Lower leg skin (tissue), 4 donors: ENCODE results near the gene ZBTB24. TPM values are rescaled to one million over a fixed set of nuclear protein-coding genes. Genes with fewer than 3 reads are reported as not detected.
A peak's percentile ranks its signal among the peaks of the same experiment; 100 is the strongest.

ENCODE experiments used
- DNase-seq, 2 donors: peaks; one replicate each; pipeline ENCODE4 v3.0.0-alpha.2; 2019; ENCODE audit warnings: low spot score in 2 of 2
- H3K4me3 ChIP-seq: fragments of 200-600 bp; sonication (generic); 2 replicates; pipeline ENCODE4 v1.5.1; 2017; ENCODE audit warnings: mild to moderate bottlenecking, low read depth; ENCODE audit not compliant: poor library complexity, severe bottlenecking
- POLR2A ChIP-seq, 2 donors: fragments of 450-650 bp; IDR thresholded peaks; one replicate each; pipeline ENCODE4 v1.6.1; 2016 to 2017; ENCODE audit warnings: antibody characterized with exemption in 2 of 2, mild to moderate bottlenecking in 1 of 2, moderate library complexity in 1 of 2
- WGBS, 2 donors: methylation state at CpG; one replicate each; pipeline ENCODE4 v1.1.5; 2018; 5-methylcytosine and 5-hydroxymethylcytosine counted together
- intact Hi-C: fragments of 100-400 bp; cut with DNase I; formaldehyde crosslinking; loops from one replicate; pipeline ENCODE4 v1.15.0; 2023; ENCODE audit warnings: low total_unique reads
- total RNA-seq, 4 donors: library from RNA; depleted of rRNA; stranded (reverse); fragments of >200 nt; gene quantifications; one replicate each; pipeline ENCODE4 v1.1.0, GENCODE V29; 2016
- TF ChIP-seq, protein P1 (sequence below), 3 donors: fragments of 450-650 bp; IDR thresholded peaks; one replicate each; pipeline ENCODE4 v1.5.1; 2016; ENCODE audit warnings: antibody characterized with exemption in 3 of 3, mild to moderate bottlenecking in 3 of 3, moderate library complexity in 2 of 3

Gene ZBTB24
- total RNA-seq, 4 donors from 2014 or later, result 8.4 to 11.8 (median 10.1) TPM

DNA sequence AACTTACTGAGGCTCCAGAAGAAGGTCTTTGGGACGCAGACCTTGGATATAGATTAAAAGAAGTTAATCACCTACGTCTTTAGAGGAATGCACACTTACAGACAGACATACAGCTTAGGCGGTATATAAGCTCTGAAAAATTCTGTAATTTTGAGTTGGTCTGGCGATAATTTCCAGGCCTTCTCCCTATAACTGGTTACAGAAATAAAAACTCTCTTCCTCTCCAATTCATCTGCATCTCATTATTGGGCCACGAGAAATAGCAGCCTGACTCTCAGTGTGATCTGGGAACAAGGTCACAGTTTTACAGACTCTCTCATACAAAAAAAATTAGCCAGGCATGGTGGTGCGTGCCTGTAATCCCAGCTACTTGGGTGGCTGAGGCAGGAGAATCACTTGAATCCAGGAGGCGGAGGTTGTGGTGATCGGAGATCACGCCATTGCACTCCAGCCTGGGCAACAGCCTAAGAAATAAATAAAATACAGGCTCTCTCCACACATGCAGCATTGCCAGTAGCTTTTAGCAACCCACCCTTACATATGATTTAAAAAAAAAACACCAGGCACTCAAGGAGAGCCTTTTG is 4.7 kb downstream of the ZBTB24 start:
- no peak for TF ChIP-seq POLR2A (IDR thresholded peaks at IDR 0.05)
- TF ChIP-seq, protein P1, sequence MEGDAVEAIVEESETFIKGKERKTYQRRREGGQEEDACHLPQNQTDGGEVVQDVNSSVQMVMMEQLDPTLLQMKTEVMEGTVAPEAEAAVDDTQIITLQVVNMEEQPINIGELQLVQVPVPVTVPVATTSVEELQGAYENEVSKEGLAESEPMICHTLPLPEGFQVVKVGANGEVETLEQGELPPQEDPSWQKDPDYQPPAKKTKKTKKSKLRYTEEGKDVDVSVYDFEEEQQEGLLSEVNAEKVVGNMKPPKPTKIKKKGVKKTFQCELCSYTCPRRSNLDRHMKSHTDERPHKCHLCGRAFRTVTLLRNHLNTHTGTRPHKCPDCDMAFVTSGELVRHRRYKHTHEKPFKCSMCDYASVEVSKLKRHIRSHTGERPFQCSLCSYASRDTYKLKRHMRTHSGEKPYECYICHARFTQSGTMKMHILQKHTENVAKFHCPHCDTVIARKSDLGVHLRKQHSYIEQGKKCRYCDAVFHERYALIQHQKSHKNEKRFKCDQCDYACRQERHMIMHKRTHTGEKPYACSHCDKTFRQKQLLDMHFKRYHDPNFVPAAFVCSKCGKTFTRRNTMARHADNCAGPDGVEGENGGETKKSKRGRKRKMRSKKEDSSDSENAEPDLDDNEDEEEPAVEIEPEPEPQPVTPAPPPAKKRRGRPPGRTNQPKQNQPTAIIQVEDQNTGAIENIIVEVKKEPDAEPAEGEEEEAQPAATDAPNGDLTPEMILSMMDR (IDR thresholded peaks at IDR 0.05), result no peak
- intact Hi-C loops, result no loop called here
- 64 to 74% methylated on average over 9 of the region's 9 CpGs for WGBS, 2 donors
- no peak overlapping the region for H3K4me3 ChIP-seq
- no peak for DNase-seq

- TF ChIP-seq POLR2A (IDR thresholded peaks at IDR 0.05), result no peak
- TF ChIP-seq, protein P1 (IDR thresholded peaks at IDR 0.05), result no peak
- DNase-seq, result no peak
- intact Hi-C loops, result no loop called here
- no peak overlapping the region for H3K4me3 ChIP-seq
- WGBS, 2 donors, result 60 to 67% methylated on average over 2 of the region's 2 CpGs
Measured at GRCh38 chr6:109477725-109478124, 5.3 kb downstream of the ZBTB24 start.

DNA sequence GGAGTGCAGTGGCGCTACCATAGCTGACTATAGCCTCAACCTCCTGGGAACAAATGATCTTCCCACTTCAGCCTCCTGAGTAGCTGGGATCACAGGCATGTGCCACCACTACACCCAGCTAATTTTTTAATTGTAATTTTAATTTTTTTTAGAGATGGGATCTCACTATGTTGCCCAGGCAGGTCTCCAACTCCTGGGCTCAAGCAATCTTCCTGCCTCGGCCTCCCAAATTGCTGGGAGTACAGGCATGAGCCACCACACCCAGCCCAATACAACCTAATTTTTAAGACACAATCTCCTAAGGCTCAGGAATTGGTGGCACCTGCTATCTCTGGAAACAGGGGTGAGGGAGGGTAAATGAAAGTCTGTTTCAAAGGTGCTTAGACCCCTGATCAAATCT is 5.8 kb downstream of the ZBTB24 start:
- WGBS, 2 donors, result 89% methylated on average over 2 of the region's 2 CpGs
- TF ChIP-seq, protein P1 (IDR thresholded peaks at IDR 0.05), result no peak
- TF ChIP-seq POLR2A (IDR thresholded peaks at IDR 0.05), result no peak
- DNase-seq, result no peak
- no peak overlapping the region for H3K4me3 ChIP-seq
- intact Hi-C loops, result no loop called here

GRCh38 chr6:109475625-109476024 is 7.4 kb downstream of the ZBTB24 start:
- intact Hi-C loops, result no loop called here

GRCh38 chr6:109474995-109475394 is 8.0 kb downstream of the ZBTB24 start:
- no peak for DNase-seq
- WGBS, 2 donors, result 93 to 96% methylated on average over 4 of the region's 4 CpGs
- H3K4me3 ChIP-seq, result no peak overlapping the region
- TF ChIP-seq, protein P1 (IDR thresholded peaks at IDR 0.05), result no peak
- no peak for TF ChIP-seq POLR2A (IDR thresholded peaks at IDR 0.05)
- intact Hi-C loops, result no loop called here

More at GRCh38 chr6:109475625-109476024, 7.4 kb downstream of the ZBTB24 start:
- no peak for DNase-seq
- no peak overlapping the region for H3K4me3 ChIP-seq
- 88 to 91% methylated on average over 2 of the region's 2 CpGs for WGBS, 2 donors
- TF ChIP-seq, protein P1 (IDR thresholded peaks at IDR 0.05), result no peak
- TF ChIP-seq POLR2A (IDR thresholded peaks at IDR 0.05), result no peak

DNA sequence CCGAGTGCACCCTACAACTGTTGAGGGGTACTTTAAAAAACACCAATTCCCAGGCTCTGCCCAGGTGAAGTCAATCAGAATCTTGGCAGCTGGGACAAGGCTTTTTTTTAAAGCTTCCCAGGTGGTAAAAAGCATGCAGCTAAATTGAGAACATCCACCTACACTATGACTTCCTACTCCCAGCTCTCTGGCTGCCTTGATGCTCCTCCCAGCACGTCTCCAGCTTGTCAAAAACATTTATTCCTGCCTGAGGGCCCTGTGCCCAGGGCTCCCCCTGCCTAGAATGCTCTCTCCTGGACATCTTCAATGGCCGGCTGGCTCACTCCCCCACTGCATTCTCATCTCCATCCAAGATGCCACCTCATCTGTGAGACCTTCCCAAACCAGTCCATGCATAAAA is 9.9 kb downstream of the ZBTB24 start:
- no peak overlapping the region for H3K4me3 ChIP-seq
- TF ChIP-seq POLR2A (IDR thresholded peaks at IDR 0.05), result no peak
- TF ChIP-seq, protein P1 (IDR thresholded peaks at IDR 0.05), result no peak
- peak in 1 of 2 donors; percentile 9 for DNase-seq
- 88 to 95% methylated on average over 3 of the region's 3 CpGs for WGBS, 2 donors
- intact Hi-C loops, result no loop called here
